Body of pancreas (tissue), 4 donors: ENCODE data around the gene TAS2R9.

Experiments
- POLR2A ChIP-seq, 3 donors: fragments of 450-650 bp; IDR thresholded peaks; one replicate each; pipeline ENCODE4 v1.6.1; 2016; ENCODE audit warnings: antibody characterized with exemption in 3 of 3, mild to moderate bottlenecking in 2 of 3
- TF ChIP-seq, protein P1 (sequence below), 7 experiments: fragments of 450-650 bp in 4 of 7; fragments of 200-600 bp in 3 of 7; sonication (generic) in 3 of 7; IDR thresholded peaks; one replicate each; pipeline ENCODE4 v1.5.1; 2016 to 2019; ENCODE audit warnings: antibody characterized with exemption in 7 of 7

- TF ChIP-seq, protein P1, sequence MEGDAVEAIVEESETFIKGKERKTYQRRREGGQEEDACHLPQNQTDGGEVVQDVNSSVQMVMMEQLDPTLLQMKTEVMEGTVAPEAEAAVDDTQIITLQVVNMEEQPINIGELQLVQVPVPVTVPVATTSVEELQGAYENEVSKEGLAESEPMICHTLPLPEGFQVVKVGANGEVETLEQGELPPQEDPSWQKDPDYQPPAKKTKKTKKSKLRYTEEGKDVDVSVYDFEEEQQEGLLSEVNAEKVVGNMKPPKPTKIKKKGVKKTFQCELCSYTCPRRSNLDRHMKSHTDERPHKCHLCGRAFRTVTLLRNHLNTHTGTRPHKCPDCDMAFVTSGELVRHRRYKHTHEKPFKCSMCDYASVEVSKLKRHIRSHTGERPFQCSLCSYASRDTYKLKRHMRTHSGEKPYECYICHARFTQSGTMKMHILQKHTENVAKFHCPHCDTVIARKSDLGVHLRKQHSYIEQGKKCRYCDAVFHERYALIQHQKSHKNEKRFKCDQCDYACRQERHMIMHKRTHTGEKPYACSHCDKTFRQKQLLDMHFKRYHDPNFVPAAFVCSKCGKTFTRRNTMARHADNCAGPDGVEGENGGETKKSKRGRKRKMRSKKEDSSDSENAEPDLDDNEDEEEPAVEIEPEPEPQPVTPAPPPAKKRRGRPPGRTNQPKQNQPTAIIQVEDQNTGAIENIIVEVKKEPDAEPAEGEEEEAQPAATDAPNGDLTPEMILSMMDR (IDR thresholded peaks at IDR 0.05): peak in 6 of 7 experiments; percentile 46 to 82 (median 79)
- TF ChIP-seq POLR2A (IDR thresholded peaks at IDR 0.05): no peak
Measured at GRCh38 chr12:10771132-10771733, 38.7 kb downstream of the TAS2R9 start.
